ENCODE data around the gene USP47.

The USP47 gene

DNA sequence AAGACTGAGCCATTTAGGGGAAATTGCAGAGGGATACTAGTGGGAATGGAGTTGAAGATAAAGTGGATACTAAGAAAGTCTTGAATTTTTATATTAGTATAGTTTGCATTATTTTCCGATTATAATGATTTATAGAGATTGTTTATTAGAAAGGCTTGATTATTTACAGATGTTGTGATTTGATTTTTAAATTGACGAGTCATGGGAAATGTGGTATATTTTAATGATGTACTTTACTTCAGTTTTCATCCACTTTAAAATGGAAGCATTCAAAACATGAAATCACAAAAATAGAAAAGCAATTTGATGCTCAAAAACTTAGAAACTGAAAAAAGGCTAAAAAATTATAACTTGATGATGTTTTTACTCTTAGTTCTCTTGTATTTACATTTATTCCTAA, 21.2 kb downstream of the USP47 start:
- TF ChIP-seq CTCF (IDR thresholded peaks at IDR 0.05; ENCODE audit: insufficient read depth, low read depth, low read length, missing control alignments) = no peak
- DNase-seq (ENCODE audit: low read depth) = no peak

DNA sequence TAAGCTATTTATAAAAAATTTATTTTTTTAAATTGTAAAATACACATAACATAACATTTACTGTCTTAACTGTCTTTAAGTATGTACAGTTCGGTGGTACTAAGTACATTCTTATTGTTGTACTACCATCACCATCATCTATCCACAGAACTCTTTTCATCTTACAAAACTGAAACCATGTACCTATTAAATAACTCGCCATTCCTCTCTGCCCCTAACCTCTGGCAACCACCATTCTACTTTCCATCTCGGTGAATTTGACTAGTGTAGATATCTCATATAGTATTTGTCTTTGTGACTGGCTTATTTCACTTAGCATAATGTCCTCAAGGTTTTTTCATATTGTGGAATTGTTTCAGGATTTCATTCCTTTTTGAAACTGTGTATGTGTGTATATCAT, 22.6 kb downstream of the USP47 start:
- no peak for DNase-seq (ENCODE audit: low read depth)

More for the DNA sequence above, 21.2 kb downstream of the USP47 start:
- H3K4me3 ChIP-seq (ENCODE audit: low read depth, low read length) = no peak overlapping the region

GRCh38 chr11:11864803-11865202, 23.0 kb downstream of the USP47 start:
- no peak for TF ChIP-seq CTCF (IDR thresholded peaks at IDR 0.05; ENCODE audit: insufficient read depth, low read depth, low read length, missing control alignments)
- H3K4me3 ChIP-seq (ENCODE audit: low read depth, low read length) = no peak overlapping the region
- DNase-seq (ENCODE audit: low read depth) = no peak

More for the DNA sequence above, 22.6 kb downstream of the USP47 start:
- no peak overlapping the region for H3K4me3 ChIP-seq (ENCODE audit: low read depth, low read length)
- TF ChIP-seq CTCF (IDR thresholded peaks at IDR 0.05; ENCODE audit: insufficient read depth, low read depth, low read length, missing control alignments) = no peak

DNA sequence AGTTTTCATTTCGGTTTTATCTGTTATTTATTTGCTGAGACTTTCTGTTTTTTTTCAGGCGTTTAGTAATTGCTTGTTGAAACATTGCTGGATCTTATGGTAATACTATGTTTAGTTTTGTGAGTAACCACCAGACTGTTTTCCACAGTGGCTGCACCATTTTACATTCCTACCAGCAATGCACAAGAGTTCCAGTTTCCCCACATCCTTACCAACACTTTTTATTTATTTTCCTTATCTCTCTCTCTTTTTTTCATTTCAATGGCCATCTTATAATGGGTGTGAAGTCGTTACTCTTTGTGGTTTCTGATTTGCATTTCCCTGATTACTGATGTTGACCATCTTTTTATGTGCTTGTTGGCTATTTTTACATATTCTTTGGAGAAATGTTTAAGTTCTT, 23.7 kb downstream of the USP47 start:
- TF ChIP-seq CTCF (IDR thresholded peaks at IDR 0.05; ENCODE audit: insufficient read depth, low read depth, low read length, missing control alignments) = no peak
- H3K4me3 ChIP-seq (ENCODE audit: low read depth, low read length) = no peak overlapping the region

DNA sequence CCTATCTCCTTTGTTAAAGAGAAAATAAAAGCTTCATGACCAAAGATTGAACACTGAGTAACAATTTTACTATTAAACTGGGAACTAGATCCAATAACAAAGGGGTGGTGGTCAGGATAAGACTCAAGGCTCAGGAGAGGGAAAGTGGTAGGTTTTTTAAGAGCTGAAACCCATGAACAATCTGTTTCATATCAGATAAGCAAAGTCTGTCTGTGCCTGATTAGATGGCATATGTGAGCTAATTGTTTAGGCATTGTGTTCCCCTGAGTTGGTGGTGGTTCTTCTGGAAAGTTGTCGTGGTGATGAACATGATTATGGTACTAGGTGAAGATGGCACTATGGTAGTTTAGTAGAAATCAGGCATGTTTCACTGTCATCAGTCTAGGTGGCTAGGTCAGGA, 24.4 kb downstream of the USP47 start:
- no peak overlapping the region for H3K4me3 ChIP-seq (ENCODE audit: low read depth, low read length)
- no peak for TF ChIP-seq CTCF (IDR thresholded peaks at IDR 0.05; ENCODE audit: insufficient read depth, low read depth, low read length, missing control alignments)
- no peak for DNase-seq (ENCODE audit: low read depth)

More for the DNA sequence above, 23.7 kb downstream of the USP47 start:
- no peak for DNase-seq (ENCODE audit: low read depth)

- TF ChIP-seq CTCF (IDR thresholded peaks at IDR 0.05; ENCODE audit: insufficient read depth, low read depth, low read length, missing control alignments) = no peak
- DNase-seq (ENCODE audit: low read depth) = no peak
Observed at GRCh38 chr11:11867720-11868119, 25.9 kb downstream of the USP47 start.

DNA sequence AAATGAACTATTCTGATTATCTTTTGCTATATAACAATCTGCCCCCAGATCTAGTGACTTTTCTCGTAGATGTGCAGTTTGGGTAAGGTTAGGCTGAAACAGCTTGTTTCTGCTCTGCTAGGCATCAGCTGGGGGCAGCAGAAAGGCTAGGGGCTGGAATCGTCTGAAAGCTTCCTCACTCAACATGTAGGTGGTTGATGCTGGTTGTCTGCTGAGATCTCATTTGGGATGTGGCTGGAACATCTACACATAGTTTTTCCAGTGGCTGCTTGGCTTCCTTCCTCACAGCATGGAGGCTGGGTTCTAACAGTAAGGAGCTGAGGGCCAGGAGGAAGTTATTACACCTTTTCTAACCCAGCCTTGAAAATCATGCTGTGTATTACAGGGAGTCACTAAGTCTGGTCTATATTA, 30.2 kb downstream of the USP47 start:
- no peak for DNase-seq (ENCODE audit: low read depth)
- TF ChIP-seq CTCF (IDR thresholded peaks at IDR 0.05; ENCODE audit: insufficient read depth, low read depth, low read length, missing control alignments) = no peak
- H3K4me3 ChIP-seq (ENCODE audit: low read depth, low read length) = no peak overlapping the region

More at GRCh38 chr11:11867720-11868119, 25.9 kb downstream of the USP47 start:
- H3K4me3 ChIP-seq (ENCODE audit: low read depth, low read length) = no peak overlapping the region

All from GM12865 (cell line).